ENCODE measurements around the gene SLC4A1AP. TPM values are rescaled to one million over a fixed set of nuclear protein-coding genes. Genes with fewer than 3 reads are reported as not detected.

SLC4A1AP gene
- total RNA-seq, 4 donors from 2014 or later = 9.0 to 21.1 (median 16.1) TPM

GRCh38 chr2:27661371-27661770 is 2.3 kb upstream of the SLC4A1AP start:
- WGBS, 2 donors (ENCODE audit: low coverage in 1 of 2) = 83 to 100% methylated on average over 1 of the region's 1 CpG
- Histone ChIP-seq H3K4me1 (peaks cover 19 to 29% (median 25%) of the 10 kb centered on the region in 4 donors), H3K27me3 (no peaks in the 10 kb centered on the region), H3K27ac (no peak overlapping the region), H3K4me3 (no peak overlapping the region), H3K36me3 (peaks cover 0 to 25% (median 8%) of the 10 kb centered on the region in 4 donors), H3K9me3 (no peaks in the 10 kb centered on the region)
- DNase-seq = no peak
- intact Hi-C loops (cut with DNase I; ENCODE audit: low total_unique reads) = no loop called here
- TF ChIP-seq POLR2AphosphoS5 (IDR thresholded peaks at IDR 0.05) (no peak), EP300 (IDR thresholded peaks at IDR 0.05; ENCODE audit: low read depth) (no peak), POLR2A (IDR thresholded peaks at IDR 0.05) (no peak)
- in situ Hi-C loops (cut with MboI; ENCODE audit: low pct_ligation_motif_present in 1 of 4, low pct_unique_long_range_greater_than_20kb in 1 of 4, low sequenced_read_pairs in 3 of 4) = no loop called here

GRCh38 chr2:27664154-27664574 is 475 bp downstream of the SLC4A1AP start:
- H3K9me3 ChIP-seq = no peaks in the 10 kb centered on the region
- 5% methylated on average over 27 of the region's 28 CpGs; no CpG with 5 or more reads in 1 of the 2 donors for WGBS, 2 donors (ENCODE audit: low coverage in 1 of 2)
- peaks cover 0 to 41% (median 6%) of the 10 kb centered on the region in 4 donors for H3K36me3 ChIP-seq
- H3K4me3 ChIP-seq = peak overlapping the region; percentile 63 to 94 (median 84)
- no peak for TF ChIP-seq POLR2AphosphoS5 (IDR thresholded peaks at IDR 0.05)
- TF ChIP-seq CTCF (IDR thresholded peaks at IDR 0.05) = no peak
- no peak for TF ChIP-seq EP300 (IDR thresholded peaks at IDR 0.05; ENCODE audit: low read depth)
- no peak for TF ChIP-seq POLR2A (IDR thresholded peaks at IDR 0.05)
- H3K4me1 ChIP-seq = peaks cover 19 to 29% (median 25%) of the 10 kb centered on the region in 4 donors
- no peaks in the 10 kb centered on the region for H3K27me3 ChIP-seq
- intact Hi-C loops (cut with DNase I; ENCODE audit: low total_unique reads) = no loop called here
- in situ Hi-C loops (cut with MboI; ENCODE audit: low pct_ligation_motif_present in 1 of 4, low pct_unique_long_range_greater_than_20kb in 1 of 4, low sequenced_read_pairs in 3 of 4) = no loop called here
- DNase-seq = no peak
- H3K27ac ChIP-seq = peak overlapping the region; percentile 86 to 94 (median 92)

GRCh38 chr2:27664622-27665363 is 1.1 kb downstream of the SLC4A1AP start:
- no peak for DNase-seq
- no peaks in the 10 kb centered on the region for H3K27me3 ChIP-seq
- intact Hi-C loops (cut with DNase I; ENCODE audit: low total_unique reads) = no loop called here
- in situ Hi-C loops (cut with MboI; ENCODE audit: low pct_ligation_motif_present in 1 of 4, low pct_unique_long_range_greater_than_20kb in 1 of 4, low sequenced_read_pairs in 3 of 4) = no loop called here
- peak overlapping the region; percentile 63 to 94 (median 84) for H3K4me3 ChIP-seq
- peaks cover 19 to 29% (median 25%) of the 10 kb centered on the region in 4 donors for H3K4me1 ChIP-seq
- H3K9me3 ChIP-seq = no peaks in the 10 kb centered on the region
- peaks cover 0 to 41% (median 9%) of the 10 kb centered on the region in 4 donors for H3K36me3 ChIP-seq
- 78 to 88% methylated on average over 7 to 16 of the region's 16 CpGs for WGBS, 2 donors (ENCODE audit: low coverage in 1 of 2)
- TF ChIP-seq EP300 (IDR thresholded peaks at IDR 0.05; ENCODE audit: low read depth) (no peak), POLR2A (IDR thresholded peaks at IDR 0.05) (no peak), CTCF (IDR thresholded peaks at IDR 0.05) (no peak), POLR2AphosphoS5 (IDR thresholded peaks at IDR 0.05) (no peak)
- peak overlapping the region in 1 of 4 donors; percentile 91 for H3K27ac ChIP-seq

- intact Hi-C loops (cut with DNase I; ENCODE audit: low total_unique reads) = no loop called here
- Histone ChIP-seq H3K27ac (no peak overlapping the region), H3K36me3 (peaks cover 0 to 51% (median 18%) of the 10 kb centered on the region in 4 donors), H3K4me1 (peaks cover 16 to 25% (median 20%) of the 10 kb centered on the region in 4 donors), H3K27me3 (no peaks in the 10 kb centered on the region), H3K9me3 (no peaks in the 10 kb centered on the region), H3K4me3 (no peak overlapping the region)
- in situ Hi-C loops (cut with MboI; ENCODE audit: low pct_ligation_motif_present in 1 of 4, low pct_unique_long_range_greater_than_20kb in 1 of 4, low sequenced_read_pairs in 3 of 4) = no loop called here
- DNase-seq = no peak
- TF ChIP-seq CTCF (IDR thresholded peaks at IDR 0.05) (no peak), EP300 (IDR thresholded peaks at IDR 0.05; ENCODE audit: low read depth) (no peak), POLR2AphosphoS5 (IDR thresholded peaks at IDR 0.05) (no peak), POLR2A (IDR thresholded peaks at IDR 0.05) (no peak)
- WGBS, 2 donors (ENCODE audit: low coverage in 1 of 2) = 83 to 86% methylated on average over 1 of the region's 1 CpG
Measured at GRCh38 chr2:27667446-27667845, 3.8 kb downstream of the SLC4A1AP start.

Measured in transverse colon (tissue), 4 donors.